NCI-H2196 (cell line): ENCODE data around the gene GPR180.

Experiments used
- DNase-seq: peaks from one replicate; lab custom pipeline; 2025; ENCODE audit not compliant: unreplicated experiment; lab: John Stamatoyannopoulos, UW

The GPR180 gene

DNA sequence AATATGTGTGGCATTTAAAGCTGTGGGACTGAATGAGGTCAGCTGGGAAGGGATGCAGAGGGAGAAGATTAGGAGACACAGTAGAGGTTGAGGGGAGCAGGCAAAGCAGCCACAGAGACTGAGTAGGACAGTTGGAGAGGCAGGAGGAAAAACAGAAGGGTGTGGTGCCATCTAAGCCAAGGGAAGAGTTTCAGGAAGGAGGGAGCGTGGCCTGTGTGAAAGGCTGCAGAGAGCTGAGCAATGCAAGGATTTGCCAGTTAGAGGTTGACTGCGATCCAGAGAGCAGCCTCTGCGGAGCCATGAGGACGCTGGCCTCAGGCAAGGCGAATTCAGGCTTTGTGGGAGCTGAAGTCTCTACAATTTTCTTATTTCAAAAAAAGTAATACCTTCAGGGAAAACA, 81.8 kb downstream of the GPR180 start:
- DNase-seq, result no peak
